Measurements from ENCODE around the gene CHST3.
"Not testable (repeated sequence)": the region's sequence is repeated elsewhere in the genome, so short reads cannot be mapped to it uniquely, and the experiment has no call there.

Gene CHST3

GRCh38 chr10:72011976-72012512 is 47.8 kb downstream of the CHST3 start:
- no peak for FAIRE-seq

- no peak for FAIRE-seq
Measured at GRCh38 chr10:72012796-72013195, 48.6 kb downstream of the CHST3 start.

- FAIRE-seq: no peak
Measured at GRCh38 chr10:72013202-72013945, 49.2 kb downstream of the CHST3 start.

- FAIRE-seq: no peak
Measured at GRCh38 chr10:72014197-72014596, 50.0 kb downstream of the CHST3 start.

GRCh38 chr10:72014785-72015480 is 50.7 kb downstream of the CHST3 start:
- no peak for FAIRE-seq

- FAIRE-seq: no peak
Measured at GRCh38 chr10:72015841-72016240, 51.6 kb downstream of the CHST3 start.

- no peak for FAIRE-seq
Measured at GRCh38 chr10:72016608-72017300, 52.6 kb downstream of the CHST3 start.

GRCh38 chr10:72019085-72019876 is 55.1 kb downstream of the CHST3 start:
- FAIRE-seq: no peak

GRCh38 chr10:72020914-72021809 is 57.0 kb downstream of the CHST3 start:
- FAIRE-seq: no peak

- FAIRE-seq: no peak
Measured at GRCh38 chr10:72022228-72022627, 58.0 kb downstream of the CHST3 start.

GRCh38 chr10:72024596-72024995 is 60.4 kb downstream of the CHST3 start:
- no peak for FAIRE-seq

GRCh38 chr10:72025400-72025799 is 61.2 kb downstream of the CHST3 start:
- FAIRE-seq: no peak

- FAIRE-seq: no peak
Measured at GRCh38 chr10:72025832-72026231, 61.6 kb downstream of the CHST3 start.

- FAIRE-seq: no peak
Measured at GRCh38 chr10:72026278-72027111, 62.3 kb downstream of the CHST3 start.

- FAIRE-seq: no peak
Measured at GRCh38 chr10:72027498-72027897, 63.3 kb downstream of the CHST3 start.

- FAIRE-seq: no peak
Measured at GRCh38 chr10:72029414-72029813, 65.2 kb downstream of the CHST3 start.

- no peak for FAIRE-seq
Measured at GRCh38 chr10:72030762-72031543, 66.8 kb downstream of the CHST3 start.

- FAIRE-seq: no peak
Measured at GRCh38 chr10:72031706-72032105, 67.5 kb downstream of the CHST3 start.

- not testable (repeated sequence) for FAIRE-seq
Measured at GRCh38 chr10:72032409-72033162, 68.4 kb downstream of the CHST3 start.

Data from colon (tissue), 2 donors.